PC-9 (cell line): ENCODE data around the gene CCDC24.

Source experiments
- EZH2 ChIP-seq: fragments of 200-600 bp; sonication (generic); IDR thresholded peaks from 2 replicates; pipeline ENCODE4 v1.8.0; 2017; ENCODE audit warnings: antibody characterized with exemption, low read depth
- TF ChIP-seq, protein P1 (sequence below): fragments of 200-600 bp; sonication (generic); conservative IDR thresholded peaks from 2 replicates; pipeline ENCODE4 v1.6.1; 2017; ENCODE audit warnings: mixed run types, antibody characterized with exemption, mild to moderate bottlenecking, moderate library complexity

DNA sequence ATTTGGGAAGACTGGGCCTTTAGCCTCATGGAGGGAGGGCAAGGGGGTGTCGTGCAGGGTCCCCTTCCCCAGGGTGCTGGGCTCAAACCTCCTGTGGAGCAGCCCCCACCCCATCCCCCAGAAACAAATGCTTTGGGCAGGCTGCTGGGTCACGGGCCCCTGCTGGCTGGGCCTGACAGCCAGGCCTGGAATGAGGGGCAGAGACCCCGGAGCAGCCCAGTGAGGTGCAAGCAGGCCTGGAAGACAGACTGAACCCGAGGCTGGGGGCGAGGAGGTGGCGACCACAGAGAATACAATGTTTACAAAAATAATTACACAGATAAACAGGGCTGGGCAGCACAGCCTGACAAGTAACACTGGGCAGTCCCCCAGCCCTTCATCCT lies 5.3 kb downstream of the CCDC24 start:
- TF ChIP-seq, protein P1, sequence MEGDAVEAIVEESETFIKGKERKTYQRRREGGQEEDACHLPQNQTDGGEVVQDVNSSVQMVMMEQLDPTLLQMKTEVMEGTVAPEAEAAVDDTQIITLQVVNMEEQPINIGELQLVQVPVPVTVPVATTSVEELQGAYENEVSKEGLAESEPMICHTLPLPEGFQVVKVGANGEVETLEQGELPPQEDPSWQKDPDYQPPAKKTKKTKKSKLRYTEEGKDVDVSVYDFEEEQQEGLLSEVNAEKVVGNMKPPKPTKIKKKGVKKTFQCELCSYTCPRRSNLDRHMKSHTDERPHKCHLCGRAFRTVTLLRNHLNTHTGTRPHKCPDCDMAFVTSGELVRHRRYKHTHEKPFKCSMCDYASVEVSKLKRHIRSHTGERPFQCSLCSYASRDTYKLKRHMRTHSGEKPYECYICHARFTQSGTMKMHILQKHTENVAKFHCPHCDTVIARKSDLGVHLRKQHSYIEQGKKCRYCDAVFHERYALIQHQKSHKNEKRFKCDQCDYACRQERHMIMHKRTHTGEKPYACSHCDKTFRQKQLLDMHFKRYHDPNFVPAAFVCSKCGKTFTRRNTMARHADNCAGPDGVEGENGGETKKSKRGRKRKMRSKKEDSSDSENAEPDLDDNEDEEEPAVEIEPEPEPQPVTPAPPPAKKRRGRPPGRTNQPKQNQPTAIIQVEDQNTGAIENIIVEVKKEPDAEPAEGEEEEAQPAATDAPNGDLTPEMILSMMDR = no peak
- TF ChIP-seq EZH2 = no peak
